PFSK-1 (cell line): ENCODE results near the gene CRISPLD2.

Source experiments
- FOXP2 ChIP-seq: optimal IDR thresholded peaks from 2 replicates; pipeline ENCODE3; 2011; ENCODE audit warnings: borderline replicate concordance, control low read depth, inconsistent platforms; ENCODE audit not compliant: insufficient read depth; ENCODE audit errors: extremely low read length, extremely low read depth
- POLR2AphosphoS5 ChIP-seq: IDR thresholded peaks from 2 replicates; pipeline ENCODE4 v1.6.1; 2012; ENCODE audit warnings: low read depth, mild to moderate bottlenecking, control low read depth, low read length, moderate library complexity
- SIN3A ChIP-seq: IDR thresholded peaks from 2 replicates; pipeline ENCODE4 v1.6.1; 2012; ENCODE audit warnings: mild to moderate bottlenecking, low read length, moderate library complexity, borderline replicate concordance; ENCODE audit not compliant: insufficient read depth
- TAF1 ChIP-seq: IDR thresholded peaks from 2 replicates; pipeline ENCODE4 v1.6.1; 2012; ENCODE audit warnings: low read length, control low read depth, borderline replicate concordance; ENCODE audit not compliant: insufficient read depth
- TF ChIP-seq, protein P1 (sequence below), 2 experiments: IDR thresholded peaks; 2 replicates each; pipeline versions ENCODE4 v1.6.1 to v1.8.0; 2011 to 2012; ENCODE audit warnings: low read depth in 2 of 2, low read length in 2 of 2, control low read depth in 1 of 2, inconsistent platforms in 1 of 2, mild to moderate bottlenecking in 1 of 2, moderate library complexity in 1 of 2; ENCODE audit not compliant: insufficient read depth in 1 of 2

Gene CRISPLD2

GRCh38 chr16:84929421-84930297 is 109.9 kb downstream of the CRISPLD2 start:
- TF ChIP-seq POLR2AphosphoS5 (no peak), SIN3A (no peak), FOXP2 (no peak), TAF1 (no peak)
- TF ChIP-seq, protein P1, sequence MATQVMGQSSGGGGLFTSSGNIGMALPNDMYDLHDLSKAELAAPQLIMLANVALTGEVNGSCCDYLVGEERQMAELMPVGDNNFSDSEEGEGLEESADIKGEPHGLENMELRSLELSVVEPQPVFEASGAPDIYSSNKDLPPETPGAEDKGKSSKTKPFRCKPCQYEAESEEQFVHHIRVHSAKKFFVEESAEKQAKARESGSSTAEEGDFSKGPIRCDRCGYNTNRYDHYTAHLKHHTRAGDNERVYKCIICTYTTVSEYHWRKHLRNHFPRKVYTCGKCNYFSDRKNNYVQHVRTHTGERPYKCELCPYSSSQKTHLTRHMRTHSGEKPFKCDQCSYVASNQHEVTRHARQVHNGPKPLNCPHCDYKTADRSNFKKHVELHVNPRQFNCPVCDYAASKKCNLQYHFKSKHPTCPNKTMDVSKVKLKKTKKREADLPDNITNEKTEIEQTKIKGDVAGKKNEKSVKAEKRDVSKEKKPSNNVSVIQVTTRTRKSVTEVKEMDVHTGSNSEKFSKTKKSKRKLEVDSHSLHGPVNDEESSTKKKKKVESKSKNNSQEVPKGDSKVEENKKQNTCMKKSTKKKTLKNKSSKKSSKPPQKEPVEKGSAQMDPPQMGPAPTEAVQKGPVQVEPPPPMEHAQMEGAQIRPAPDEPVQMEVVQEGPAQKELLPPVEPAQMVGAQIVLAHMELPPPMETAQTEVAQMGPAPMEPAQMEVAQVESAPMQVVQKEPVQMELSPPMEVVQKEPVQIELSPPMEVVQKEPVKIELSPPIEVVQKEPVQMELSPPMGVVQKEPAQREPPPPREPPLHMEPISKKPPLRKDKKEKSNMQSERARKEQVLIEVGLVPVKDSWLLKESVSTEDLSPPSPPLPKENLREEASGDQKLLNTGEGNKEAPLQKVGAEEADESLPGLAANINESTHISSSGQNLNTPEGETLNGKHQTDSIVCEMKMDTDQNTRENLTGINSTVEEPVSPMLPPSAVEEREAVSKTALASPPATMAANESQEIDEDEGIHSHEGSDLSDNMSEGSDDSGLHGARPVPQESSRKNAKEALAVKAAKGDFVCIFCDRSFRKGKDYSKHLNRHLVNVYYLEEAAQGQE (IDR thresholded peaks at IDR 0.05; ENCODE audit: insufficient read depth in 1 of 2, low read depth in 2 of 2, low read length in 2 of 2), result no peak

DNA sequence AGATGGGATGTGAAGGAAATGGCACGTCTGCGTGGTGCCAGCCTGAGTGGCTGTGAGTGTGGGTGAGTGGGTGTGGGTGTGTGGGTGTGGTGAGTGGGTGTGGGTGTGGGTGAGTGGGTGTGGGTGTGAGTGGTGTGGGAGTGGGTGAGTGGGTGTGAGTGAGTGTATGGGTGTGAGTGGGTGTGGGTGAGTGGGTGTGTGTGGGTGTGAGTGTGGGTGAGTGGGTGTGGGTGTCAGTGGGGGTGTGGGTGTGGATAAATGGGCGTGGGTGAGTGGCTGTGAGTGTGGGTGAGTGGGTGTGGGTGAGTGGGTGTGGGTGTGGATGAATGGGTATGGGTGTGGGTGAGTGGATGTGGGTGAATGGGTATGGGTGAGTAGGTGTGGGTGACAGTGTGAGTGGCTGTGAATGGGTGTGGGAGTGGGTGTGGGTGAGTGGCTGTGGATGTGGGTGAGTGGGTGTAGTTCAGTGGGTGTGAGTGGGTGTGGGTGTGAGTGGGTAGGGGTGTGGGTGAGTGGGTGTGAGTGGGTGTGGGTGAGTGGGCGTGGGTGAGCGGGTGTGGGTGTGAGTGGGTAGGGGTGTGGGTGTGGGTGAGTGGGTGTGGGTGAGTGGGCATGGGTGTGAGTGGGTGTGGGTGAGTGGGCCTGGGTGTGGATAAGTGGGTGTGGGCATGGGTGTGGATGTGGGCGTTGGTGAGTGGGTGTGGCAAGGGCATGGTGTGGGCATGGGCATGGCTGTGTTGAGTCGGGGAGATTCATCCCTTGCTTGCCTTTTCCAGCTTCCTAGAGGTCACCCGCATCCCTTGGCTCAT is 110.7 kb downstream of the CRISPLD2 start:
- TF ChIP-seq FOXP2 (no peak), TAF1 (no peak), POLR2AphosphoS5 (no peak), SIN3A (no peak)
- TF ChIP-seq, protein P1 (IDR thresholded peaks at IDR 0.05; ENCODE audit: insufficient read depth in 1 of 2, low read depth in 2 of 2, low read length in 2 of 2), result no peak

DNA sequence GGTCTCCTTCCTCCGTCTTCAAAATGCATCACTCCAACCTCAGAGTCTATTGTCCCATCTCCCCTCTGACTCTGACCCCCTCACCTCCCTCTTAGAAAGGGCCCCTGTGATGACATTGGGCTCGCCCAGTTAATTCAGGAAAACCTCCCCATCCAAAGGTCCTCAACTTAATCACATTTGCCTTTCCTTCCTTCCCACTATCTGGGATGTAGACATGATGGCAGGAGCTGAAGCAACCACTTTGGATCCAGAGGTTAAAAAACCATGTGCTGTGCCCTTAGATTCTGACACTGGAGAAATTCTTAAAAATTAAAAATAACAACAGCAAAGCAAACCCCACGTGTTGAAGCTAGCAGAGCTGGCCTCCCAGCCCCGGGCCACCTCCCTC is 111.3 kb downstream of the CRISPLD2 start:
- TF ChIP-seq TAF1 (no peak), FOXP2 (no peak), POLR2AphosphoS5 (no peak), SIN3A (no peak)
- TF ChIP-seq, protein P1 (IDR thresholded peaks at IDR 0.05; ENCODE audit: insufficient read depth in 1 of 2, low read depth in 2 of 2, low read length in 2 of 2), result no peak

- TF ChIP-seq, protein P1 (IDR thresholded peaks at IDR 0.05; ENCODE audit: insufficient read depth in 1 of 2, low read depth in 2 of 2, low read length in 2 of 2), result no peak
- TF ChIP-seq FOXP2 (no peak), TAF1 (no peak), SIN3A (no peak), POLR2AphosphoS5 (no peak)
These were observed 111.7 kb downstream of the CRISPLD2 start for GRCh38 chr16:84931506-84931905.
